Middle frontal gyrus (tissue), 1 donor: ENCODE results near the gene PIEZO2.
"Not testable (repeated sequence)": the region's sequence is repeated elsewhere in the genome, so short reads cannot be mapped to it uniquely, and the experiment has no call there.

Experiments
- DNase-seq: peaks from one replicate; pipeline ENCODE4 v3.0.0-alpha.2; 2015; ENCODE audit warnings: low spot score; ENCODE audit errors: extremely low spot score

The PIEZO2 gene

GRCh38 chr18:10985689-10986088 lies 163.7 kb downstream of the PIEZO2 start:
- DNase-seq, result no peak

GRCh38 chr18:10979411-10979810 lies 170.0 kb downstream of the PIEZO2 start:
- DNase-seq, result no peak

DNA sequence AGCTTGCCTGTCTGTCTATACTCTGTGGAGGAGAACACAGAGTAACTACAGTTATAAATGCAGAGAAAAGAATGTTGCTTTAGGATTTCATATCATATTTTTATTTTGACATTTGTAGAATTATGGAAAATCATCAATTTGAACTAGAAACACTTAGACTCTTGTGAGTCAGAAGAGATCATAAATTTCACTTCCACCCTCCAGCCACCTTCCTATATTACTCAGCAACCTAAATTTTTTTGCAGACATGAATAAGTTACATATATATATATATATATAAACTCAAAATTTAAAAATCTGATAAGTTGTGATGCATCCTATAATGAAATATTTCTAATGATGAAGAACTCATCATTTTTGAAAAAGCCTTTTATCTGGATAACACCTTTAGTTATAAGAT lies 172.3 kb downstream of the PIEZO2 start:
- no peak for DNase-seq

DNA sequence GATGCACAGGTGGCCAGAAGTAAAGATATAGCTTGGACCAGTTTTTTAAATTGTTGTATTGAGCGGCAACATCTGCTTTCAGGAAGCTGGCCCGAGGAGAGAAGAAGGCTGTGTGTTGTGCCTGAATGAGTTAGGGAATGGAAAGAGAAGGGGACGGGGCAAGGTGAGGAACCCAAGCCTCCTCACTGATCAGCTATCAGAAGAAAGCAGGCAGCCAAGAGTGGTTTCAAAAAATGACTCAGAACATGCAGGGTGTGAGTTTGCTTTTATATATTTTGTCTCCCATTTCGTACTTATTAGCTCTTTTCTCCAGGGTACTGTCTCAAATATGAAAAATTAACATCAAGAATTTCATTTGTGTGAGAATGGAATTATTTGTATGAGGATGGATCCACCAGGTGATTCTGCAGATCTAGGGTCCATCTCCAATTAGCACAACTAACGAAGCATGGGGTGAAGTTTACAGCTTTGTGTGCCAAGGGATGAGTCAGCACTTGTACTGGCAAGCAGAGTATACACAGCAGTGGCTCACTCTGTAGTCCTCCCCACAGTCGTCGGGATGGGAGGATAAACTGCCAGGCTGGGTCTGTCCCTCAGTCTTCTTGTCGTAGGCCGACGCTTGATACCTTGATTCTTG lies 175.7 kb downstream of the PIEZO2 start:
- no peak for DNase-seq

DNA sequence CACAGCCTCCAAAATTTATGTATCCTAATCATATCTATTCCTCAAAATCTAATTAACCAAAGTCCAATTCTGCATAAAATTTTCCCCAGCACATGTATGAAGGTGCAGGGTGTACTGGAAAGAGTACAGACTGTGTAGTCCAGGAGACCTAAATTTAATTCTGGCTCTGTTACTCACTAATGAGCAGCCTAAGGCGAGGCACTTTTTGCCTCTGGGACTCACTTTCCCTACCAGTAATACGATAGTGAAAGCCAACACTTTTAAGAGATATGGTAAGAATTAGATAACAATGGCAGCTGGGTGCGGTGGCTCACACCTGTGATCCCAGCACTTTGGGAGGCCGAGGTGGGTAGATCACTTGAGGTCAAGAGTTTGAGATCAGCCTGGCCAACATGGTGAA lies 177.7 kb downstream of the PIEZO2 start:
- DNase-seq, result no peak

DNA sequence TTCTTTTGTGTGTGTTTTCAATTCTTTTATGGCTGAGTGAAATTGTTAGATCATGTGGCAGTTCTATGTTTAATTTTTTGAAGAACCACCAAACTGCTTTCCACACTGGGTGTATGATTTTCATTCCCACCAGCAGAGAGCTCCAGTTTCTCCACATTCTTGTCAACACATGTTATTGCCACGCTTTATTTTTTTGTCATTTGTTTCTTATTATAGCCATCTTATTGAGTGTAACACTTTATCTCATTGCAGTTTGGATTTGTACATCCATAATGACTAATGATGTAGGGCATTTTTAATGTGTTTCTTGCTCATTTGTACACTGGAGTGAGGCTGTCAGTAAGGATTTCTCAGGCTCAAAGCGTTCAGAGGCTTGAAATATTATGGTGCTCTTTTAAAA lies 184.2 kb downstream of the PIEZO2 start:
- no peak for DNase-seq

- no peak for DNase-seq
Observed at GRCh38 chr18:10953672-10954071, 195.7 kb downstream of the PIEZO2 start.

DNA sequence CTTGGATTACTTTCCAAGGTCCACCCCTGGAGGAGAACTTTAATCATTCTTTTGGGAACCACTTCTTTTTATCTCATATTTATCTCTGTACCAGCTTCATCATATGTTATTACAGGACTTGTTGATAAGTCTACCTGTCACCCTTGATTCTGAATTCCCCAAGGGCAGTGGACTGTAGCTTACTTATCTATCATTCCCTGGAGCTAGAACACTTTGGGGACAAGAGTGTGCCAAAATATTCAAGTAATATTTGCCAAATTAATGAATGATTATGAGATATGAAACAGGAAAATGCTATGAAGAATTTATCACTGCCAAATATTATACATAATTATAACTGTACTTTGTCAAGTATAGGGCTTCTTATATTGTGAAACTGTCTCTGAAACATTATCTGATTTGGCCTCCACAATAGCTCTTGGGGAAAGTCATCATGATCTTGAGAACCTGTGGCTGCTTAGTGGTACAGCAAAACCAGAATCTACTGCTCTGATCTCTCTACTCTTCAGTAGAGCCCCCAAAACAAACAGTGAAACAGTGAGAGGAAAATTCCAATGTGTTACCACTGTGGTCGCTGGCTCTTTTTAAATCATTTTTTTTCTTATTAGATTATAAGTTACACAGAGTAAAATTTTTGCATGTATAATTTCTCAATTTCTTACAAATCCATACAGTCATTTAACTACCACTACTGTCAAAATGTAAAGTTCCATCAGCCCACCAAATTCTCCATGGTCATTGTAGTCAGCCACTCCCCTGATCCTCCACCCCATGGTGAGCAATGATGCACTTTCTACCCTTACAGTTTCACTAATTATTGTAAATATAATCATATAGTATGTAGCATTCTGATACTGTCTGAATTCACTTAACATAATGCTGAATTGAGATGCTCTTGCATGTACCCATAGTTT lies 197.5 kb downstream of the PIEZO2 start:
- no peak for DNase-seq

DNA sequence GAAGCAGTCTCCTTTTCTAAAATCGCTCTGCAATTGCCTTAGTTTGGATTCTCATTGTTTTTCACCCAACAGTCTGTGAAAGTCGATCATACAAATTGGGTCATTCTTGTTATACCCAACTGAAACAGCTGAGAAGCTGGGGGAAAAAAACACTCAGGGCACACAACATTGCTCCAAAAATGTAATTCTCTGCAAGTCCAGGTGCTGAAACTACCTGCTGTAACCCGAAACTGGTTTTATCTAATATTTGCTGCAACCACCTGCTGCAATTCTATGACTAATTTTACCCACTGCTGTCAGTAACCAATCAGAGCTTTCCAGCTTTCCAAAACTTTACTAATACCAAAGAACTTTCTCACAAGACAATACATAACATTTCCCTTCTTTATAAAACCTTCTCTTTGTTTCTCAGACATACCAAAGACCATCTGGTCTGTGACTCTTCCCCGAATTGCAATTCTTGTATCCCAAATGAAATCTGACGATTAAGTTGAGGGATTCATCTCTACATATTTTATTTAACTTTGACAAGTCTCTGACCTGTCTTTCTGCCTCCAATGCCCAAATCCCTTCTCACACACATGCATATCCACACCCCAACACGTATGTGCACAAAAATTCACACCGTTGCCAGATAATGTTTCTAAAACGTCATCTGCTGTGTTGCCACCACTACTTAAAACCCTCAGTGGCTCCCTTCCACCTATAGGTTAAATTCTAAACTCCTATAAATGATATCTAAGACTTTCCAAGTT lies 198.3 kb downstream of the PIEZO2 start:
- no peak for DNase-seq

DNA sequence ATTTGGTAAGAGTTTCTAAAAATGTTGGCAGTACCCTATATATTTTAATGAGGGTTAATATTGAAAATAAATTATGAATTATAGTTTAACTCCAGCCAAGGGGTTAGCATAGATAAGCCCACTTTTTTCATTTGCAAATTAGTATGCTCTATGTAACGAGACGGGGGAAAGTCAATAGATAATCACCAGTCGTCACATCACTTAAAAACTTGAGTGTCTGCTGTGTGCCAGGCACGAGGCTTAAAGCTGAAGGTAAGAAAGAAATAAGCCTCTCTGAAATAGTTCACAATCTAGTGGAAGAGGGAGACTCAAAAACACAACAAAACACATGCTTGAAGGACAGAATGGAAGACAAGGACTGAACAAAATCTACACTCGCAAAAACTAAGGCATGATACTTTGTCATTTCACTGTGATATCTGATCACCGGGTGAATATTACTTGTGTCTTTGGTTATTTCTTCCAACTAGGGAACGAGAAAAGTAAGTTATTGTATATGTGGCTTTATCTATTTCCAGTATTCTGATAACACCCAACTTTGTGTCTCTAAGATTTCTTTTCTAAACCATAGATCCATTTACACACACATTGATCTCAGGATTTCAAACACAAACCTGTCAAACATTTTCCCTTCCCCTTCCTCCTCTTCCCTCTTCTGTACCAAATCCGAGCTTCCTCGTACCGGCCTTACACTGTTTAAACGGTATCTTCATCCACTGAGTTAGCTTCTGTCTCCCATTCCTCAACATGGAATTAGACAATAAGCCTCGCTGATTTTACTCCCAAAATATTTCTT lies 199.1 kb downstream of the PIEZO2 start:
- no peak for DNase-seq

DNA sequence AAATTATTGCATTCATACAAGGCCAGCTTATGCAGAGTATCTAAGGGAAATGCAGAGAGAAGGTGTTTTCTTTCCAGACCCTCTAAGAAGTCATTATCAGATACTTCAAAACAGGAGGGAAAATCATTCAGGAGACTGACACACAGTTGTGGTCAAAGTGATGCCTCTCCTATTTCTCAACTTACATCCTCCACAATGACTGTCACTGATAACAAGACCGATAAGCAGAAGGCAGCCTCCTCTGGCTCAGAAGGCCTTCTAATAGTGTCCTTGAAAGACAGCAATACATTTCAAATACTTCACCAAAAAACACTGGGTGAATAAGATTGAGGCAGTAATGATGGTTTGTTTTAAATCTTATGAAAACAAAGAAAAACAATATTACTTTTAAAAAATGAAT lies 199.7 kb downstream of the PIEZO2 start:
- no peak for DNase-seq

- DNase-seq, result no peak
Observed at GRCh38 chr18:10948421-10948820, 200.9 kb downstream of the PIEZO2 start.

DNA sequence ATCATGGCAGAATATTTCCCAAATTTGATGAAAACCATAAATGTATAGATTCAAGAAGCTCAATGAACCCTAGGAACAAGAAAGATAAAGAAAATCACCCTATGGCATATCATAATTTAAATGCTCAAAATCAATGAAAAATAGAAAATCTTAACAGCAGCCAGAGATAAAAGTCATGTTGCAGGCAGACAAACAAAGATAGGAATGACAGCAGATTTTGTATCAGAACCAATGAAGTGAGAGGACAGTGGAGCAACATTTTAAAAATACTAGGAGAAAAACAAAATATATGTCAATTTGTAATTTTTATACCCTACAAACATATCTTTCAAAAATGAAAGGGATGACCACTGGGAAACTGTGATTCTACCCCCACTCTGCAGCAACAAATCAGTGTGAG lies 203.3 kb downstream of the PIEZO2 start:
- DNase-seq, result no peak

GRCh38 chr18:10942998-10943397 lies 206.4 kb downstream of the PIEZO2 start:
- no peak for DNase-seq

GRCh38 chr18:10939822-10940221 lies 209.5 kb downstream of the PIEZO2 start:
- no peak for DNase-seq

DNA sequence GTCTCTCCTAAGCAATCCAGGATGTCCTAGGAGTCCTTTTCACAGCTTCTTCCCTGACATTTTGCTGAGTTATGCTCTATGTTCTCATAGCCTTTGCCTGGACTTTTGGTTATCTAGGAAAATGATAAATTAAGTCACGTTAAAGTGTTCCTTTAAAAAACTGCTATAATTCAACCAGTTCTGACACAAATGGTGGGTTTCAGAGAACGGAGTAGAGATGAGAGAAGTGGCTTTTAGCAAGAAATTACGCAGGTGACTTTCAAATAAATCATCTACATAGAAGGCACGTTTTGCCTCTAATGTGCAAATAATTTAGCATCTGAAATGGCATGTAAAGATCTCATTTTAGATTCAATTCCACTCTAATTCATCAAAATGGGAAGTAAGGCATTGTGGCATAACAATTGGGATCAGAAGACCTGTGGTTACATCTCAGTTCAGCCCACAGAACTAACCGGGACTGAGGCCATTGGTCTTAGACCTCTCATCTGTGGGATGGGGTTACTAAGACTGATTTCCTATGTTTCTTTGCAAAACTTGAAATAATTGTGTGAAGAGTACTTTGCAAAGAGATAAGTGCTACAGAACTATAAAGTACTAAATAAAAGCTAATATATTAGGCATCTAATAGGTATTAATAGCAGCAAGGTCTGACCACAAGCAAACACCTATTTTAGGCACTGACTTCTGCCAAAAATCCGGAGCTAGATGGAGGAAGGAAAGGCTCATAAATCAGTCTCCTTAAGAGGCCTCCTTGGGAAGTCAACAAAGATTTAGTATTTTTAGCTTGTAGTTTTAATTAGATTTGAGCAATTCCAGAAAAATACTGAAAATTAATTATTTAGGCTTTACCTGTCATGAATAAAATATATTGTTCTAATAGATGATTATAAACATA lies 211.4 kb downstream of the PIEZO2 start:
- DNase-seq, result no peak

- DNase-seq, result no peak
Observed at GRCh38 chr18:10936176-10937053, 213.0 kb downstream of the PIEZO2 start.

- DNase-seq, result no peak
Observed at GRCh38 chr18:10935588-10935987, 213.8 kb downstream of the PIEZO2 start.

DNA sequence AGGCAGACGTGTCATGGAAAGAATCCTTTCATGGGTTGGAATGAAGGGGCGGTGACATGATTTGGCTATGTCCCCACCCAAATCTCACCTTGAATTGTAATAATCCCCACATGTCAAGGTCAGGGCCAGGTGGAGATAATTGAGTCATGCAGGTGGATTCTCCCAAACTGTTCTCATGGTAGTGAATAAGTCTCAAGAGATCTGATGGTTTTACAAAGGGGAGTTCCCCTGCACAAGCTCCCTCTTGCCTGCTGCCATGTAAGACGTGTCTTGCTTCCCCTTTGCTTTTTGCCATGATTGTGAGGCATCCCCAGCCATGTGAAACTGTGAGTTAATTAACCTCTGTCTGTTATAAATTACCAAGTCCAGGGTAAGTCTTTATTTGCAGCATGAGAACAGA lies 215.7 kb downstream of the PIEZO2 start:
- DNase-seq, result not testable (repeated sequence)
